A549 treated with CpdA at 1 μM for 4 hours (cell line): Measurements from ENCODE around the gene ARHGAP25. TPM values are rescaled to one million over a fixed set of nuclear protein-coding genes. Genes with fewer than 3 reads are reported as not detected.

ENCODE experiments used
- total RNA-seq: library from RNA; stranded (reverse); fragments of 200-300 nt; extraction: Qiagen RNA extraction; gene quantifications from 5 replicates; pipeline ENCODE4 v1.2.3, GENCODE V29; 2022; ENCODE audit warnings: low read depth

The ARHGAP25 gene, protein sequence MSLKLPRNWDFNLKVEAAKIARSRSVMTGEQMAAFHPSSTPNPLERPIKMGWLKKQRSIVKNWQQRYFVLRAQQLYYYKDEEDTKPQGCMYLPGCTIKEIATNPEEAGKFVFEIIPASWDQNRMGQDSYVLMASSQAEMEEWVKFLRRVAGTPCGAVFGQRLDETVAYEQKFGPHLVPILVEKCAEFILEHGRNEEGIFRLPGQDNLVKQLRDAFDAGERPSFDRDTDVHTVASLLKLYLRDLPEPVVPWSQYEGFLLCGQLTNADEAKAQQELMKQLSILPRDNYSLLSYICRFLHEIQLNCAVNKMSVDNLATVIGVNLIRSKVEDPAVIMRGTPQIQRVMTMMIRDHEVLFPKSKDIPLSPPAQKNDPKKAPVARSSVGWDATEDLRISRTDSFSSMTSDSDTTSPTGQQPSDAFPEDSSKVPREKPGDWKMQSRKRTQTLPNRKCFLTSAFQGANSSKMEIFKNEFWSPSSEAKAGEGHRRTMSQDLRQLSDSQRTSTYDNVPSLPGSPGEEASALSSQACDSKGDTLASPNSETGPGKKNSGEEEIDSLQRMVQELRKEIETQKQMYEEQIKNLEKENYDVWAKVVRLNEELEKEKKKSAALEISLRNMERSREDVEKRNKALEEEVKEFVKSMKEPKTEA
- total RNA-seq: 0.12 to 0.39 TPM (median 0.21 TPM) in 4 of 5 replicates, not detected in the other

DNA sequence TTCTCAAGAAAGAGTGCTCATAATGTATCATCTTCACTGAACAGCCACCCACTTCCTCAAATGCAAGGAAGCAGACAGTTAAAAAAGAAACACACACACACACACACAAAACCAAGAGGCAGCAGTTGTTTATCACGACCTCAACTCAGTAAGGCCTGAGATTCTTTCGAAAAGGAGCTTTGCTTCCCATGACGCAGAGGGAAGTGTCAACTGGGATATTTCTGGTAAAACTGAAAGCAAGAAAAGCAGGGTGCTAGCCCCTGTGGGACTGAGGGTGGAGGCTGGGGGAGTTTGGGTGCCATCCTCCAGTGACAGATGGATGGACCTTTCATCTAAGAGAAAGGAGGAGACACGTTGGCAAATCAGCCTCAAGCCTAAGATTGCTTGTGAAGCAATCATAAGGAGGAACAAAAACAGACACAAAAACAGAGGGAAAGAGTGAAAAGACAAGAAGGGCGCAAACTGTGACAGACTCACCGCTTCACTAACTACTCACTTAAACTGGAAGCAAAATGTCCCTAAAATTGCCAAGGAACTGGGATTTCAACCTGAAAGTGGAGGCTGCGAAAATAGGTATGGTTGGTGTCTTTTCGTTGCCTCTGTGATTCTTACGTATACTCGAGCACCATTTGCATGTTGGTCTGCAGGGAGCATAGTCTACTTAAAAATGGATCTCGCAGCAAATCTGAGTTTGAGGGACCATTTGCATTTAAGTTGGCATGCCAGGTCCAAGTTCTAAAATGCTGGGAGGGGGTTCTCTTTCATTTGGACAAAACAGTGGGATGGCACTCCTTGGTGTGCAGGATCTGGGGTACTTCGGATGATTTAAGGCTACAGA, at the start of gene ARHGAP25:
ARHGAP25 (plus strand) TSS at position 124 of the 838 bp plus-strand sequence; CDS start at position 513, 389 bp downstream.

DNA sequence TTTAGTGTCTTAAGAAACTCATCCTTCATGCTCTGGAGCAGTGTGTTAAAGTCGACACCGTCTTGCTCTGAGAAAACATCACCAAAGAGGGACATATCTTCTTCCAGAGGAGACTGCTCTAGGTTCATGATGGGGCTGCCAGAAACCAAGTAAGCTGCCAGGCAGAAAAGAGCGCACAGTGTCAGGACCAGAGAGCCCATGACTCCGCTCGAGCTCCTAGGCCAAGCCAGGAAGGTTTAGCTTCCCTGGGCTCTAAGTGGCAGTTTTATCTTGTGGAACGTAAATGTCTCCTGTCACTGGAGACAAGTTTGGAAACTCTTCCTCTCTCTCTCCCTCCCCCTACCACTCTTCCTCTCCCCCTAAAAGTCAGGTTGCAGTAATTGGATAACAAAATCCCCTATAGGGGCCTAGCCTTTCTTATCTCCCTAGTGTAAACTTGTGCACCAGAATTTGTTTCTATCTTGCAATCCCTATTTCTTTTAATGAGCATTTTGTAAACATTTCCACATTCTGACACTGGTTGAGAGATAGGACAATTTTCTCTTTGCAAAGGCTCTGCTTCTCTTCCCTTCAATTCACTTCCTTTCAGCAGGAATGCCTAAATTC, 136.7 kb downstream of the ARHGAP25 start, which contains the start of gene BMP10:
BMP10 (minus strand) TSS at position 239 of the 606 bp plus-strand sequence; CDS start at position 200, 39 bp downstream.

Other genes with a start within 250 kb of the ARHGAP25 start
- 0.03 TPM in 1 of 5 replicates, not detected in the others for gene PROKR1, start 91.2 kb upstream of the ARHGAP25 start, total RNA-seq
- not detected in 5 replicates for gene BMP10, start 136.6 kb downstream of the ARHGAP25 start, total RNA-seq
- 2.6 to 3.8 TPM (median 3.4 TPM) in 5 replicates for gene GKN2, start 218.1 kb downstream of the ARHGAP25 start, total RNA-seq
- 0.49 to 0.73 TPM (median 0.64 TPM) in 5 replicates for gene GKN1, start 239.8 kb downstream of the ARHGAP25 start, total RNA-seq